Endothelial cell of umbilical vein (primary cell): ENCODE measurements around the gene WDR41.

ENCODE experiments used
- CTCF ChIP-seq, 2 donors: IDR thresholded peaks; 1 replicate in 1 of 2; 2 replicates in 1 of 2; pipeline ENCODE4 v1.5.1; 2011; ENCODE audit warnings: low read length in 2 of 2, mild to moderate bottlenecking in 2 of 2, moderate library complexity in 2 of 2, control low read depth in 1 of 2, inconsistent platforms in 1 of 2, low read depth in 1 of 2; ENCODE audit not compliant: insufficient read depth in 1 of 2; ENCODE audit errors: extremely low read depth in 1 of 2
- EZH2 ChIP-seq: IDR thresholded peaks from 2 replicates; pipeline ENCODE4 v1.6.1; 2012; ENCODE audit warnings: borderline replicate concordance, low read depth, mild to moderate bottlenecking, moderate library complexity, low read length, inconsistent platforms; ENCODE audit not compliant: severe bottlenecking
- FOS ChIP-seq: IDR thresholded peaks from 2 replicates; pipeline ENCODE4 v1.6.1; 2011; ENCODE audit warnings: mild to moderate bottlenecking, low read length, moderate library complexity, borderline replicate concordance; ENCODE audit not compliant: insufficient read depth
- GATA2 ChIP-seq: IDR thresholded peaks from 2 replicates; pipeline ENCODE4 v1.7.0; 2011; ENCODE audit warnings: low read depth, mild to moderate bottlenecking, moderate library complexity, mixed read lengths, low read length; ENCODE audit not compliant: insufficient read length, insufficient read depth
- JUN ChIP-seq: IDR thresholded peaks from 2 replicates; pipeline ENCODE4 v1.6.1; 2011; ENCODE audit warnings: borderline replicate concordance, low read depth; ENCODE audit not compliant: insufficient read length, insufficient read depth
- MAX ChIP-seq: IDR thresholded peaks from 2 replicates; pipeline ENCODE4 v1.6.1; 2011; ENCODE audit not compliant: insufficient read depth, insufficient read length
- MYC ChIP-seq: IDR thresholded peaks from one replicate; pipeline ENCODE4 v1.6.1; 2011; ENCODE audit warnings: mild to moderate bottlenecking, low read depth, low read length
- POLR2A ChIP-seq: IDR thresholded peaks from 2 replicates; pipeline ENCODE4 v1.6.1; 2012; ENCODE audit warnings: low read depth, mild to moderate bottlenecking, control low read depth, low read length
- POLR2AphosphoS5 ChIP-seq: IDR thresholded peaks from 2 replicates; pipeline ENCODE4 v1.6.1; 2012; ENCODE audit warnings: low read depth, mild to moderate bottlenecking, control low read depth, low read length, moderate library complexity; ENCODE audit not compliant: insufficient read depth

GRCh38 chr5:77428526-77428925, 63.6 kb downstream of the WDR41 start:
- TF ChIP-seq CTCF (IDR thresholded peaks at IDR 0.05; ENCODE audit: extremely low read depth in 1 of 2, insufficient read depth in 1 of 2, low read depth in 1 of 2, low read length in 2 of 2) = no peak
- TF ChIP-seq POLR2A = no peak
- no peak for TF ChIP-seq FOS
- no peak for TF ChIP-seq MAX
- no peak for TF ChIP-seq GATA2
- TF ChIP-seq MYC = no peak
- no peak for TF ChIP-seq POLR2AphosphoS5
- TF ChIP-seq JUN = no peak
- no peak for TF ChIP-seq EZH2
